ENCODE data around the gene LUC7L3.

- TF ChIP-seq POLR2A (IDR thresholded peaks at IDR 0.05; ENCODE audit: low read depth, low read length) (no peak), POLR2AphosphoS5 (IDR thresholded peaks at IDR 0.05; ENCODE audit: low read depth, low read length) (no peak), TAF1 (IDR thresholded peaks at IDR 0.05; ENCODE audit: borderline replicate concordance, low read depth, low read length) (no peak)
These were observed 19.7 kb downstream of the LUC7L3 start for GRCh38 chr17:50739098-50739497.

Measured in GM12892 (cell line).